CD14-positive monocyte (primary cell): ENCODE results near the gene IL26. TPM values are rescaled to one million over a fixed set of nuclear protein-coding genes. Genes with fewer than 3 reads are reported as not detected.

Experiments
- DNase-seq, 3 donors: peaks; one replicate each; pipeline ENCODE4 v3.0.0-alpha.2; 2011 to 2022
- H2AFZ ChIP-seq: 2 replicates; pipeline ENCODE4 v1.6.0; 2012; ENCODE audit warnings: mild to moderate bottlenecking, low read depth, low read length, inconsistent platforms; ENCODE audit not compliant: insufficient read depth, poor library complexity, severe bottlenecking
- H3K27ac ChIP-seq, 2 donors: 1 replicate in 1 of 2; 2 replicates in 1 of 2; pipeline ENCODE4 v1.5.1; 2012 to 2013; ENCODE audit warnings: low read length in 2 of 2, control low read depth in 1 of 2, inconsistent platforms in 1 of 2, low read depth in 1 of 2, mild to moderate bottlenecking in 1 of 2
- H3K27me3 ChIP-seq, 2 donors: one replicate each; pipeline versions ENCODE4 v1.6.0 to v1.6.1; 2011 to 2013; ENCODE audit warnings: low read length in 2 of 2; ENCODE audit not compliant: control insufficient read depth in 2 of 2, insufficient read depth in 2 of 2
- H3K36me3 ChIP-seq, 2 donors: replicated peaks in 1 of 2; 1 replicate in 1 of 2; 2 replicates in 1 of 2; pipeline versions ENCODE4 v1.5.1 to v1.6.1; 2012 to 2013; ENCODE audit warnings: low read length in 2 of 2, control low read depth in 1 of 2, inconsistent platforms in 1 of 2, mild to moderate bottlenecking in 1 of 2; ENCODE audit not compliant: insufficient read depth in 2 of 2, control insufficient read depth in 1 of 2
- H3K4me1 ChIP-seq, 2 donors: 1 replicate in 1 of 2; 2 replicates in 1 of 2; pipeline versions ENCODE4 v1.5.1 to v1.6.1; 2012 to 2013; ENCODE audit warnings: low read length in 2 of 2, control low read depth in 1 of 2, inconsistent platforms in 1 of 2, mild to moderate bottlenecking in 1 of 2, moderate library complexity in 1 of 2; ENCODE audit not compliant: insufficient read depth in 2 of 2, control insufficient read depth in 1 of 2
- H3K4me2 ChIP-seq: replicated peaks from 2 replicates; pipeline ENCODE3; 2012; ENCODE audit warnings: low read length, moderate library complexity, mild to moderate bottlenecking; ENCODE audit not compliant: poor library complexity, severe bottlenecking; ENCODE audit errors: extremely low read depth
- H3K4me3 ChIP-seq, 3 experiments: fragments of 200-600 bp in 1 of 3; sonication (generic) in 1 of 3; replicated peaks in 1 of 3; 1 replicate in 2 of 3; 2 replicates in 1 of 3; pipeline ENCODE4 v1.5.1; 2011 to 2013; ENCODE audit warnings: low read length in 3 of 3, mild to moderate bottlenecking in 3 of 3, control low read depth in 2 of 3, low read depth in 2 of 3, inconsistent platforms in 1 of 3, moderate library complexity in 1 of 3
- H3K79me2 ChIP-seq: 2 replicates; pipeline ENCODE4 v1.6.0; 2012; ENCODE audit warnings: mild to moderate bottlenecking, control low read depth, inconsistent platforms, low read length, moderate library complexity; ENCODE audit not compliant: insufficient read depth
- H3K9ac ChIP-seq: 2 replicates; pipeline ENCODE4 v1.6.0; 2017; ENCODE audit warnings: low read length, mild to moderate bottlenecking; ENCODE audit not compliant: insufficient read depth, poor library complexity, severe bottlenecking
- H3K9me3 ChIP-seq, 2 donors: replicated peaks in 1 of 2; 1 replicate in 1 of 2; 2 replicates in 1 of 2; pipeline versions ENCODE4 v1.5.1 to v1.6.1; 2012 to 2013; ENCODE audit warnings: low read length in 2 of 2, control low read depth in 1 of 2; ENCODE audit not compliant: control insufficient read depth in 1 of 2, insufficient read depth in 1 of 2
- H4K20me1 ChIP-seq: 2 replicates; pipeline ENCODE4 v1.6.0; 2012; ENCODE audit warnings: mild to moderate bottlenecking, low read length, control low read depth, moderate library complexity; ENCODE audit not compliant: insufficient read depth
- H3K27ac Mint-ChIP-seq, 7 donors: one replicate each; pipeline ENCODE4 v1.8.0; 2020; ENCODE audit warnings: mild to moderate bottlenecking in 7 of 7, mixed read lengths in 7 of 7, moderate library complexity in 6 of 7, inconsistent platforms in 2 of 7
- H3K27me3 Mint-ChIP-seq, 3 donors: one replicate each; pipeline ENCODE4 v1.8.0; 2021 to 2022; ENCODE audit warnings: low read depth in 3 of 3, mild to moderate bottlenecking in 3 of 3, mixed read lengths in 3 of 3, moderate library complexity in 3 of 3, inconsistent platforms in 1 of 3
- H3K36me3 Mint-ChIP-seq, 2 donors: one replicate each; pipeline ENCODE4 v1.8.0; 2020; ENCODE audit warnings: mixed read lengths in 2 of 2, inconsistent platforms in 1 of 2, mild to moderate bottlenecking in 1 of 2
- H3K4me1 Mint-ChIP-seq: one replicate; pipeline ENCODE4 v1.8.0; 2020; ENCODE audit warnings: mild to moderate bottlenecking, mixed read lengths
- H3K4me3 Mint-ChIP-seq, 2 donors: one replicate each; pipeline ENCODE4 v1.8.0; 2020; ENCODE audit warnings: mild to moderate bottlenecking in 2 of 2, mixed read lengths in 2 of 2, moderate library complexity in 1 of 2
- H3K9me3 Mint-ChIP-seq, 7 donors: one replicate each; pipeline ENCODE4 v1.8.0; 2020 to 2022; ENCODE audit warnings: mixed read lengths in 7 of 7, mild to moderate bottlenecking in 6 of 7, moderate library complexity in 6 of 7, inconsistent platforms in 2 of 7
- CTCF ChIP-seq: fragments of 200-600 bp; IDR thresholded peaks from one replicate; pipeline ENCODE4 v1.8.0; 2022; ENCODE audit warnings: antibody characterized with exemption, mild to moderate bottlenecking
- WGBS: methylation state at CpG from one replicate; pipeline ENCODE4 v1.1.5; 2013; ENCODE audit warnings: missing lambda C conversion rate; ENCODE audit not compliant: insufficient coverage; 5-methylcytosine and 5-hydroxymethylcytosine counted together
- intact Hi-C, 2 donors: fragments of 100-400 bp; cut with micrococcal nuclease; formaldehyde crosslinking; loops; one replicate each; pipeline versions ENCODE4 v1.15.0 to v1.15.1; 2023
- polyA plus RNA-seq, 3 donors: library from polyadenylated mRNA; depleted of rRNA in 1 of 3; unstranded in 2 of 3; stranded (reverse) in 1 of 3; fragments of 300-500 nt in 2 of 3; fragments of >200 nt in 1 of 3; fragmentation: Illumina TruSeq in 2 of 3; gene quantifications; 1 replicate in 2 of 3; 2 replicates in 1 of 3; pipeline ENCODE4 v1.2.3, GENCODE V29; 2012 to 2021

Gene IL26
- polyA plus RNA-seq, 3 donors = not detected

DNA sequence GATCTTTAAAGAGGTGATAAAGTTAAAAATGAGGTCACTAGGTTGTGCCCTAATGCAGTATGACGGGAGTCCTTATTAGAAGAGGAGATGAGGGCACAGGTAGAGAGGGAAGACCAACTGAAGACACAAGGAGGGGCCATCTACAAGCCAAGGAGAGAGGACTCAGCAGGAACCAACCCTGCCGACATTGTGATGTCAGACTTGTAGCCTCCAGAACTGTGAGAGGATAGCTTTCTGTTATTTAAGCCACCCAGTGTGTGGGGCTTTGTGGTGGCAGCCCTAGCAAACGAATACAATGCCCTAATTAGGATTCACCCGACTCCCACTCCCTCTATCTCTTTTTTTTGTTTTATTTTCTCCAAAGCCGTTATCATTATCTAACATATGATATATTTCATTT, 7.9 kb upstream of the IL26 start:
- Histone ChIP-seq H3K36me3 (no peaks in the 10 kb centered on the region), H2AFZ (no peak overlapping the region), H3K27ac (no peak overlapping the region), H3K9ac (no peak overlapping the region), H3K4me3 (no peak overlapping the region), H3K27me3 (no peaks in the 10 kb centered on the region), H4K20me1 (no peaks in the 10 kb centered on the region), H3K4me2 (no peak overlapping the region), H3K9me3 (no peaks in the 10 kb centered on the region), H3K79me2 (no peaks in the 10 kb centered on the region), H3K4me1 (peaks cover 5 to 13% of the 10 kb centered on the region in 2 donors)
- Mint-ChIP-seq H3K9me3 (no peaks in the 10 kb centered on the region), H3K27ac (no peak overlapping the region), H3K36me3 (no peaks in the 10 kb centered on the region), H3K27me3 (peaks cover 0 to 2% (median 0%) of the 10 kb centered on the region in 3 donors), H3K4me1 (peaks cover 18% of the 10 kb centered on the region), H3K4me3 (no peak overlapping the region)
- 100% methylated on average over 1 of the region's 5 CpGs for WGBS
- no peak for DNase-seq
- TF ChIP-seq CTCF = no peak
- intact Hi-C loops = no loop called here

GRCh38 chr12:68231691-68232090, 6.1 kb upstream of the IL26 start:
- Histone ChIP-seq H3K79me2 (no peaks in the 10 kb centered on the region), H4K20me1 (no peaks in the 10 kb centered on the region), H3K4me1 (peaks cover 5% of the 10 kb centered on the region in 2 donors), H3K9me3 (no peaks in the 10 kb centered on the region), H3K27ac (no peak overlapping the region), H3K4me3 (no peak overlapping the region), H3K27me3 (no peaks in the 10 kb centered on the region), H3K4me2 (no peak overlapping the region), H3K36me3 (no peaks in the 10 kb centered on the region), H2AFZ (no peak overlapping the region), H3K9ac (no peak overlapping the region)
- DNase-seq = no peak
- H3K4me3 Mint-ChIP-seq = no peak overlapping the region
- TF ChIP-seq CTCF = no peak
- H3K27ac Mint-ChIP-seq = no peak overlapping the region
- H3K27me3 Mint-ChIP-seq = peaks cover 0 to 2% (median 0%) of the 10 kb centered on the region in 3 donors
- intact Hi-C loops = no loop called here
- H3K36me3 Mint-ChIP-seq = no peaks in the 10 kb centered on the region
- H3K9me3 Mint-ChIP-seq = no peaks in the 10 kb centered on the region
- no CpG with 5 or more reads among the region's 3 CpGs for WGBS
- peaks cover 11% of the 10 kb centered on the region for H3K4me1 Mint-ChIP-seq
